Left cardiac atrium (tissue), 4 donors: ENCODE data around the gene SLX4IP. TPM values are rescaled to one million over a fixed set of nuclear protein-coding genes. Genes with fewer than 3 reads are reported as not detected.
A peak's percentile ranks its signal among the peaks of the same experiment; 100 is the strongest.

Experiments
- ATAC-seq, 2 donors: fragments of 200-7000 bp; cut with Tn5 transposase; one replicate each; pipeline ENCODE4 v1.9.1; 2020; ENCODE audit warnings: mild to moderate bottlenecking in 2 of 2, moderate library complexity in 2 of 2
- DNase-seq: peaks from one replicate; pipeline ENCODE4 v3.0.0-alpha.2; 2020
- intact Hi-C, 2 donors: fragments of 100-400 bp; cut with DNase I; formaldehyde crosslinking; loops; one replicate each; pipeline versions ENCODE4 v1.14.1 to v1.15.1; 2022 to 2023
- total RNA-seq, 2 donors: library from RNA; stranded (reverse); fragmentation: NEBNext Ultra II Directional; extraction: Animal tissue kit (Norgen Biotek cat#: 25700); gene quantifications; one replicate each; pipeline ENCODE4 v1.2.1, GENCODE V29; 2021
- donor health status: DM: no; HTN: yes; CAD: no.
- donor health status: DM: no; HTN: yes; CAD: no; lungs with severe emphysema.
- donor health status: DM: yes; HTN: yes; CAD: no.
- donor health status: Dilated cardiomyopathy.

The SLX4IP gene
- total RNA-seq, 2 donors from 2014 or later, result 1.7 to 3.1 TPM

- DNase-seq, result no peak
- intact Hi-C loops, result no loop called here
Measured at GRCh38 chr20:10631126-10631525, 196.0 kb downstream of the SLX4IP start.

GRCh38 chr20:10632721-10633509 lies 197.8 kb downstream of the SLX4IP start:
- DNase-seq (no peak), ATAC-seq (no peak)
- intact Hi-C loops, result no loop called here

More at GRCh38 chr20:10631126-10631525, 196.0 kb downstream of the SLX4IP start:
- no peak for ATAC-seq

GRCh38 chr20:10633718-10634117 lies 198.6 kb downstream of the SLX4IP start:
- intact Hi-C loops, result no loop called here
- no peak for DNase-seq
- no peak for ATAC-seq

- intact Hi-C loops, result no loop called here
- no peak for ATAC-seq
- DNase-seq, result no peak
Measured at GRCh38 chr20:10634211-10634610, 199.1 kb downstream of the SLX4IP start.

GRCh38 chr20:10634683-10635411 lies 199.7 kb downstream of the SLX4IP start:
- ATAC-seq (peak; percentile 23 to 35), DNase-seq (no peak)
- intact Hi-C loops, result no loop called here

- DNase-seq (no peak), ATAC-seq (no peak)
- intact Hi-C loops, result no loop called here
Measured at GRCh38 chr20:10635476-10636208, 200.5 kb downstream of the SLX4IP start.

- intact Hi-C loops, result no loop called here
Measured at GRCh38 chr20:10636326-10636818, 201.3 kb downstream of the SLX4IP start.

GRCh38 chr20:10637031-10637559 lies 202.0 kb downstream of the SLX4IP start:
- intact Hi-C loops, result no loop called here
- DNase-seq (peak; percentile 75), ATAC-seq (peak; percentile 60 to 74)

More at GRCh38 chr20:10636326-10636818, 201.3 kb downstream of the SLX4IP start:
- no peak for DNase-seq
- peak; percentile 36 to 44 for ATAC-seq

- DNase-seq, result no peak
- intact Hi-C loops, result no loop called here
- no peak for ATAC-seq
Measured at GRCh38 chr20:10637563-10637962, 202.5 kb downstream of the SLX4IP start.

GRCh38 chr20:10639077-10639736 lies 204.1 kb downstream of the SLX4IP start:
- ATAC-seq, result no peak
- intact Hi-C loops, result no loop called here
- no peak for DNase-seq

GRCh38 chr20:10639737-10640556 lies 204.8 kb downstream of the SLX4IP start:
- intact Hi-C loops, result no loop called here
- DNase-seq, result peak; percentile 42
- ATAC-seq, result peak; percentile 29 to 35

- DNase-seq, result no peak
- ATAC-seq, result no peak
- intact Hi-C loops, result no loop called here
Measured at GRCh38 chr20:10640897-10641296, 205.8 kb downstream of the SLX4IP start.

GRCh38 chr20:10641467-10641866 lies 206.4 kb downstream of the SLX4IP start:
- DNase-seq, result no peak
- intact Hi-C loops, result no loop called here
- no peak for ATAC-seq

- intact Hi-C loops, result no loop called here
- no peak for DNase-seq
- ATAC-seq, result no peak
Measured at GRCh38 chr20:10641893-10642292, 206.8 kb downstream of the SLX4IP start.

- intact Hi-C loops, result no loop called here
- ATAC-seq (no peak), DNase-seq (no peak)
Measured at GRCh38 chr20:10642856-10643559, 207.9 kb downstream of the SLX4IP start.

- ATAC-seq (no peak), DNase-seq (no peak)
- intact Hi-C loops, result no loop called here
Measured at GRCh38 chr20:10643560-10643873, 208.4 kb downstream of the SLX4IP start.

- ATAC-seq, result no peak
- intact Hi-C loops, result loop anchor here in 1 of 2 donors (5.0 kb wide), 1 partner anchor 92 kb away; no protein-coding TSS in a partner anchor
- DNase-seq, result no peak
Measured at GRCh38 chr20:10644458-10645204, 209.5 kb downstream of the SLX4IP start.
